H1 (cell line): ENCODE results near the gene ADGRD2. TPM values are rescaled to one million over a fixed set of nuclear protein-coding genes. Genes with fewer than 3 reads are reported as not detected.

ENCODE experiments used
- CTCF ChIA-PET: fragments of 300-600 bp; sonication (Branson Sonifier 250); formaldehyde crosslinking; loops from one replicate; lab custom pipeline; 2021; ENCODE audit not compliant: partially characterized antibody; lab: Charles Lee
- POLR2A ChIA-PET: fragments of 300-600 bp; sonication (Branson Sonifier 250); formaldehyde crosslinking; loops from one replicate; lab custom pipeline; 2021; ENCODE audit warnings: inconsistent platforms; ENCODE audit not compliant: partially characterized antibody; lab: Charles Lee
- DNase-seq, 2 experiments: peaks; one replicate each; pipeline versions ENCODE4 v3.0.0 to v3.0.0-alpha.2; 2010 to 2022; ENCODE audit warnings: low spot score in 2 of 2, low read depth in 1 of 2, mixed read lengths in 1 of 2
- FAIRE-seq: peaks from 2 replicates; lab custom pipeline; 2011; peaks lifted over from hg19 to GRCh38; lab: Jason Lieb, UNC
- H2AFZ ChIP-seq: 2 replicates; pipeline ENCODE4 v1.8.1; 2012; ENCODE audit warnings: low read length, inconsistent platforms
- H2AK5ac ChIP-seq: 2 replicates; pipeline ENCODE4 v1.6.1; 2013; ENCODE audit warnings: low read depth, low read length
- H2BK120ac ChIP-seq: replicated peaks from 2 replicates; pipeline ENCODE3; 2013; ENCODE audit warnings: low read depth, low read length, inconsistent platforms
- H2BK12ac ChIP-seq: 2 replicates; pipeline ENCODE4 v1.6.1; 2013; ENCODE audit warnings: low read depth, low read length
- H2BK15ac ChIP-seq: 2 replicates; pipeline ENCODE4 v1.6.1; 2013; ENCODE audit warnings: low read length
- H2BK20ac ChIP-seq: 2 replicates; pipeline ENCODE4 v1.6.1; 2013; ENCODE audit warnings: low read length
- H2BK5ac ChIP-seq: 2 replicates; pipeline ENCODE4 v1.6.1; 2013; ENCODE audit warnings: low read depth, low read length
- H3K14ac ChIP-seq: 2 replicates; pipeline ENCODE4 v1.6.1; 2013; ENCODE audit warnings: inconsistent platforms; ENCODE audit not compliant: insufficient read length
- H3K18ac ChIP-seq: 2 replicates; pipeline ENCODE4 v1.6.1; 2013; ENCODE audit warnings: low read length; ENCODE audit errors: extremely low read depth
- H3K23ac ChIP-seq: 2 replicates; pipeline ENCODE4 v1.6.1; 2013; ENCODE audit warnings: inconsistent platforms; ENCODE audit not compliant: insufficient read length
- H3K23me2 ChIP-seq: 2 replicates; pipeline ENCODE4 v1.6.1; 2013; ENCODE audit warnings: low read depth, low read length
- H3K27ac ChIP-seq: 2 replicates; pipeline ENCODE4 v1.6.1; 2011; ENCODE audit warnings: low read depth, low read length, inconsistent platforms
- H3K27me3 ChIP-seq, 4 experiments: replicated peaks in 1 of 4; 1 replicate in 1 of 4; 2 replicates in 3 of 4; pipeline versions ENCODE4 v1.6.1 to v1.8.1; 2011 to 2013; ENCODE audit warnings: low read length in 3 of 4, mild to moderate bottlenecking in 3 of 4, inconsistent platforms in 2 of 4, mixed read lengths in 2 of 4, moderate library complexity in 1 of 4; ENCODE audit not compliant: control insufficient read depth in 3 of 4, insufficient read depth in 3 of 4; ENCODE audit errors: extremely low read depth in 1 of 4
- H3K36me3 ChIP-seq, 4 experiments: 2 replicates each; pipeline versions ENCODE4 v1.6.1 to v1.8.1; 2011 to 2013; ENCODE audit warnings: mild to moderate bottlenecking in 4 of 4, low read length in 3 of 4, moderate library complexity in 2 of 4, control low read depth in 1 of 4, inconsistent platforms in 1 of 4; ENCODE audit not compliant: insufficient read depth in 4 of 4, control insufficient read depth in 2 of 4
- H3K4ac ChIP-seq: replicated peaks from 2 replicates; pipeline ENCODE3; 2013; ENCODE audit warnings: low read length, low read depth, mixed read lengths, inconsistent platforms; ENCODE audit not compliant: insufficient read length
- H3K4me1 ChIP-seq, 4 experiments: replicated peaks in 1 of 4; 1 replicate in 1 of 4; 2 replicates in 3 of 4; pipeline versions ENCODE4 v1.6.1 to v1.8.1; 2011 to 2013; ENCODE audit warnings: low read length in 3 of 4, inconsistent platforms in 2 of 4, mixed read lengths in 1 of 4; ENCODE audit not compliant: insufficient read depth in 4 of 4, control insufficient read depth in 3 of 4
- H3K4me2 ChIP-seq, 2 experiments: 2 replicates each; pipeline versions ENCODE4 v1.6.1 to v1.8.1; 2011 to 2013; ENCODE audit warnings: low read depth in 2 of 2, low read length in 2 of 2, control low read depth in 1 of 2, inconsistent platforms in 1 of 2, mild to moderate bottlenecking in 1 of 2; ENCODE audit not compliant: insufficient read depth in 1 of 2
- H3K4me3 ChIP-seq, 4 experiments: fragments of 200-600, 300-600 bp in 1 of 4; sonication (generic), shearing (Covaris generic), sonication (Bioruptor Twin) in 1 of 4; 2 replicates each; pipeline versions ENCODE4 v1.5.1 to v1.8.1; 2011 to 2016; ENCODE audit warnings: low read length in 4 of 4, low read depth in 3 of 4, control low read depth in 2 of 4, inconsistent platforms in 2 of 4, mild to moderate bottlenecking in 2 of 4, mixed read lengths in 1 of 4, moderate library complexity in 1 of 4; ENCODE audit not compliant: insufficient read depth in 2 of 4; ENCODE audit errors: extremely low read depth in 1 of 4
- H3K56ac ChIP-seq: replicated peaks from 2 replicates; pipeline ENCODE3; 2013; ENCODE audit warnings: low read depth, mild to moderate bottlenecking, mixed read lengths, low read length, inconsistent platforms; ENCODE audit not compliant: insufficient read length
- H3K79me1 ChIP-seq: 2 replicates; pipeline ENCODE4 v1.6.1; 2013; ENCODE audit warnings: low read depth, low read length, control low read depth
- H3K79me2 ChIP-seq, 2 experiments: 2 replicates each; pipeline versions ENCODE4 v1.6.1 to v1.8.1; 2012 to 2013; ENCODE audit warnings: low read length in 2 of 2, mild to moderate bottlenecking in 2 of 2, inconsistent platforms in 1 of 2; ENCODE audit not compliant: insufficient read depth in 2 of 2, control insufficient read depth in 1 of 2
- H3K9ac ChIP-seq, 4 experiments: replicated peaks in 1 of 4; 1 replicate in 1 of 4; 2 replicates in 3 of 4; pipeline versions ENCODE4 v1.6.1 to v1.8.1; 2011 to 2013; ENCODE audit warnings: low read depth in 3 of 4, low read length in 3 of 4, control low read depth in 2 of 4, mild to moderate bottlenecking in 2 of 4, moderate library complexity in 2 of 4, inconsistent platforms in 1 of 4; ENCODE audit errors: extremely low read depth in 1 of 4
- H3K9me3 ChIP-seq, 2 experiments: 2 replicates each; pipeline versions ENCODE4 v1.6.1 to v1.8.1; 2012 to 2013; ENCODE audit warnings: mild to moderate bottlenecking in 2 of 2, moderate library complexity in 2 of 2, control low read depth in 1 of 2, inconsistent platforms in 1 of 2, low read depth in 1 of 2, low read length in 1 of 2, mixed read lengths in 1 of 2; ENCODE audit not compliant: insufficient read depth in 2 of 2
- H4K20me1 ChIP-seq, 2 experiments: replicated peaks in 1 of 2; 2 replicates each; pipeline versions ENCODE3 to v1.8.1; 2011 to 2013; ENCODE audit warnings: inconsistent platforms in 2 of 2, low read length in 2 of 2, mild to moderate bottlenecking in 1 of 2; ENCODE audit not compliant: insufficient read depth in 2 of 2, control insufficient read depth in 1 of 2
- H4K5ac ChIP-seq: 2 replicates; pipeline ENCODE4 v1.6.1; 2013; ENCODE audit warnings: low read length, low read depth, mixed read lengths, inconsistent platforms; ENCODE audit not compliant: insufficient read length
- H4K8ac ChIP-seq: 2 replicates; pipeline ENCODE4 v1.8.0; 2013; ENCODE audit warnings: mild to moderate bottlenecking, moderate library complexity, low read length, inconsistent platforms; ENCODE audit not compliant: insufficient read depth; ENCODE audit errors: extremely low read depth
- H4K91ac ChIP-seq: replicated peaks from 2 replicates; pipeline ENCODE3; 2013; ENCODE audit warnings: low read length, mixed read lengths, inconsistent platforms; ENCODE audit not compliant: insufficient read length
- KDM1A ChIP-seq: fragments of 200-600, 300-600 bp; sonication (generic); IDR thresholded peaks from 2 replicates; pipeline ENCODE4 v1.7.1; 2016; ENCODE audit warnings: mild to moderate bottlenecking, low read length, borderline replicate concordance
- POLR2A ChIP-seq, 2 experiments: IDR thresholded peaks; 1 replicate in 1 of 2; 2 replicates in 1 of 2; pipeline ENCODE4 v1.6.1; 2011; ENCODE audit warnings: low read depth in 2 of 2, low read length in 2 of 2, mild to moderate bottlenecking in 2 of 2; ENCODE audit errors: control extremely low read depth in 1 of 2
- WGBS, 2 experiments: shearing (Covaris generic) in 1 of 2; methylation state at CpG; one replicate each; pipeline versions ENCODE4 v1.1.6 to v1.1.7; 2013 to 2015; ENCODE audit warnings: low lambda C conversion rate in 2 of 2, mixed read lengths in 2 of 2, inconsistent platforms in 1 of 2, low coverage in 1 of 2, missing lambda C conversion rate in 1 of 2; ENCODE audit not compliant: insufficient replicate concordance in 2 of 2, insufficient coverage in 1 of 2, insufficient read length in 1 of 2; ENCODE audit errors: extremely low coverage in 1 of 2, missing lambda C conversion rate in 1 of 2; 5-methylcytosine and 5-hydroxymethylcytosine counted together
- polyA plus RNA-seq, 7 experiments: library from polyadenylated mRNA; depleted of rRNA in 3 of 7; stranded (reverse) in 5 of 7; unstranded in 2 of 7; fragments of >200 nt in 5 of 7; fragments of 200-250 nt in 2 of 7; gene quantifications; 1 replicate in 5 of 7; 2 replicates in 1 of 7; 4 replicates in 1 of 7; pipeline versions ENCODE4 v1.2.1 to v1.2.3, GENCODE V29; 2011 to 2013; ENCODE audit warnings: missing spikeins in 2 of 7, mixed read lengths in 2 of 7
- total RNA-seq: library from RNA; stranded (reverse); fragmentation: NEBNext Ultra II Directional; extraction: Animal tissue kit (Norgen Biotek cat#: 25700); gene quantifications from 2 replicates; pipeline ENCODE4 v1.2.1, GENCODE V29; 2021

ADGRD2 gene
- total and polyA plus RNA-seq, 2 of the 8 experiments (the other 6 are each of a cell fraction or from before 2014, with no cell fraction given): 0.41 to 1.4 TPM

DNA sequence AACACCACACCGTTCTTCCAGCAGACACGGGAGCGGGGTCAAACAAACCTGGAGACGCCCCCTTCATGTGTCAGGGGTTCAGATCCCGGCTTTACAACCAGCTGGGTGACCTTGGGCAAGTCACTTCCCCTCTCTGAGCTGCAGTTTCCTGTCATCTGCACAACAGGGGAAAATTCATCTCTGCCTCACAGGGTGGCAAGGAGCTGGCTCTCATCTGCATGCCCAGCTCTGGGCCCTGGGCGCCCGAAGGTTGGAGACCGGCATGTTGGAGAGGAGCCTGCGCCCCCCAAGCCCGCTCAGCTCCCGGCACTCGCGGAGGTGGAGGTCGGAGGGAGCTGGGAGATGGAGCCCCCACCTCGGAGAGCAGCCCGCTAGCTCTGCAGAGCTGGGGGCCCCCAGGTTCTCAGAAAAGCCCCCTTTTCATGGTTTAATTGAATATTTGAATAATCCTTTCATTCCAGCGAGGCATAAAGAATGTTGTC, 36.6 kb downstream of the ADGRD2 start:
- Histone ChIP-seq H2BK15ac (no peak overlapping the region), H2BK5ac (no peak overlapping the region), H3K9ac (no peak overlapping the region), H2BK20ac (no peak overlapping the region), H3K14ac (no peak overlapping the region), H2AFZ (no peak overlapping the region), H3K27me3 (peaks cover 0 to 14% (median 7%) of the 10 kb centered on the region in 4 experiments; a peak in 6 of 7 replicates), H3K4ac (no peak overlapping the region), H2BK12ac (no peak overlapping the region), H3K56ac (no peak overlapping the region), H3K4me3 (0 out of 8 replicates have a peak overlapping the region, but pooled peaks of 1 of the 4 experiments have one; percentile 22), H4K91ac (no peak overlapping the region), H4K5ac (no peak overlapping the region), H3K79me1 (no peaks in the 10 kb centered on the region), H3K4me1 (peaks cover 3 to 30% (median 9%) of the 10 kb centered on the region in 4 experiments; a peak in 6 of 7 replicates), H2AK5ac (no peak overlapping the region), H3K36me3 (no peaks in the 10 kb centered on the region), H3K79me2 (no peaks in the 10 kb centered on the region), H3K18ac (no peak overlapping the region), H3K9me3 (no peaks in the 10 kb centered on the region), H3K27ac (no peak overlapping the region), H3K23ac (no peak overlapping the region), H4K8ac (peak overlapping the region; percentile 15; the same call in 1 of the 2 replicates), H3K4me2 (peak overlapping the region; percentile 19 to 40; a peak in 2 of 4 replicates), H2BK120ac (no peak overlapping the region), H3K23me2 (peaks cover 4% of the 10 kb centered on the region; the same call in 1 of the 2 replicates), H4K20me1 (peaks cover 0 to 9% of the 10 kb centered on the region in 2 experiments)
- TF ChIP-seq POLR2A (IDR thresholded peaks at IDR 0.05; ENCODE audit: control extremely low read depth in 1 of 2, low read depth in 2 of 2, low read length in 2 of 2): no peak
- peak; percentile 76; the same call in 1 of the 2 replicates for TF ChIP-seq KDM1A
- ChIA-PET POLR2A (interaction anchor here (1.2 to 3.1 kb wide), 5 partner anchors 9 to 376 kb away, joined by 4 to 11 read pairs (median 4); no protein-coding TSS in a partner anchor), CTCF (interaction anchor here (0.7 to 2.6 kb wide), 4 partner anchors 10 to 52 kb away, joined by 3 to 9 read pairs (median 4); no protein-coding TSS in a partner anchor)
- 77% methylated on average over 16 of the region's 17 CpGs; no CpG with 5 or more reads in 1 of the 2 experiments for WGBS, 2 experiments
- no peak for DNase-seq
- FAIRE-seq: no peak
